NOMO-1 treated with DMSO at 0.1 percent for 48 hours (cell line): Measurements from ENCODE around the gene EPHB2.

Experiments used
- DNase-seq: peaks from one replicate; lab custom pipeline; 2025; ENCODE audit not compliant: unreplicated experiment; lab: John Stamatoyannopoulos, UW

Gene EPHB2

GRCh38 chr1:22749919-22750684 lies 39.5 kb downstream of the EPHB2 start:
- peak; percentile 80 for DNase-seq

- no peak for DNase-seq
Observed at GRCh38 chr1:22750685-22751051, 40.0 kb downstream of the EPHB2 start.

GRCh38 chr1:22751124-22751531 lies 40.5 kb downstream of the EPHB2 start:
- no peak for DNase-seq

- DNase-seq = no peak
Observed at GRCh38 chr1:22752339-22752738, 41.7 kb downstream of the EPHB2 start.

GRCh38 chr1:22753481-22753971 lies 42.9 kb downstream of the EPHB2 start:
- DNase-seq = no peak

GRCh38 chr1:22754106-22754768 lies 43.6 kb downstream of the EPHB2 start:
- no peak for DNase-seq

GRCh38 chr1:22754824-22755223 lies 44.2 kb downstream of the EPHB2 start:
- DNase-seq = no peak

GRCh38 chr1:22755641-22756040 lies 45.0 kb downstream of the EPHB2 start:
- no peak for DNase-seq

GRCh38 chr1:22756125-22756735 lies 45.6 kb downstream of the EPHB2 start:
- DNase-seq = no peak

- DNase-seq = no peak
Observed at GRCh38 chr1:22760455-22760854, 49.8 kb downstream of the EPHB2 start.

- no peak for DNase-seq
Observed at GRCh38 chr1:22761101-22761500, 50.5 kb downstream of the EPHB2 start.

GRCh38 chr1:22761821-22762220 lies 51.2 kb downstream of the EPHB2 start:
- DNase-seq = no peak

GRCh38 chr1:22763487-22764200 lies 53.0 kb downstream of the EPHB2 start:
- DNase-seq = no peak

- no peak for DNase-seq
Observed at GRCh38 chr1:22767852-22768251, 57.2 kb downstream of the EPHB2 start.

- no peak for DNase-seq
Observed at GRCh38 chr1:22769932-22770331, 59.3 kb downstream of the EPHB2 start.

GRCh38 chr1:22772014-22772413 lies 61.4 kb downstream of the EPHB2 start:
- DNase-seq = no peak

GRCh38 chr1:22773981-22774832 lies 63.6 kb downstream of the EPHB2 start:
- no peak for DNase-seq

- DNase-seq = no peak
Observed at GRCh38 chr1:22774833-22775182, 64.2 kb downstream of the EPHB2 start.

GRCh38 chr1:22775478-22775877 lies 64.8 kb downstream of the EPHB2 start:
- DNase-seq = no peak

- peak; percentile 37 for DNase-seq
Observed at GRCh38 chr1:22776035-22776613, 65.5 kb downstream of the EPHB2 start.
